ENCODE data around the gene CEP290. TPM values are rescaled to one million over a fixed set of nuclear protein-coding genes. Genes with fewer than 3 reads are reported as not detected.

Gene CEP290
- total and polyA plus RNA-seq, 2 experiments from 2014 or later, result 17.3 to 25.7 TPM

DNA sequence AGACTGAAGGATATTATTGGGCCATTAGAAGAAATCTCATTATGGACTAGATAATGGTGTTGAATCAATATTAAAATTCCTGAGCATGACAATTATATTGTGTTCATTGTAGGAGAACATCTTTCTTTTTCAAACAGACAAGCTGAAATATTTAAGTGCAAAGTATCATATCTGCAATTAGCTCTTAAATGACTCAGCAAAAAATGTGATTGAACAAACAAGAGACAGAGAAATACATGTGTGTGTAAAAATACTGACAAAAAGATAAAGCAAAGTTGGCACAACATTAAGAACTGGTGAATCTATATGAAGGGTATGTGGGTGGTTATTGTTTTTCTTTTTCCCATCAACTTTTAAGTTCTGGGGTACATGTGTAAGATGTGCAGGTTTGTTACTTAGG lies 9.5 kb downstream of the CEP290 start:
- H3F3A ChIP-seq (replicated peaks; ENCODE audit: low read depth), result no peaks in the 10 kb centered on the region
- H3K27me3 ChIP-seq (ENCODE audit: insufficient read depth), result no peaks in the 10 kb centered on the region
- H3K4me2 ChIP-seq, result no peak overlapping the region
- no peak overlapping the region for H2AFZ ChIP-seq
- H3K27ac ChIP-seq (ENCODE audit: low read depth), result no peak overlapping the region
- H4K20me1 ChIP-seq (replicated peaks; ENCODE audit: insufficient read depth), result no peaks in the 10 kb centered on the region
- no peaks in the 10 kb centered on the region for H3K4me1 ChIP-seq (ENCODE audit: insufficient read depth)
- H3K9me3 Mint-ChIP-seq, result no peaks in the 10 kb centered on the region
- no peaks in the 10 kb centered on the region for H3K27me3 Mint-ChIP-seq (ENCODE audit: insufficient read depth, low read depth, poor library complexity)
- no peak for DNase-seq (ENCODE audit: low spot score)
- no peak for TF ChIP-seq EZH2 (IDR thresholded peaks at IDR 0.05; ENCODE audit: low read depth, unreplicated experiment)
- TF ChIP-seq ZNF114 (CRISPR knock-in tag; IDR thresholded peaks at IDR 0.05), result no peak
- TF ChIP-seq, protein P1, sequence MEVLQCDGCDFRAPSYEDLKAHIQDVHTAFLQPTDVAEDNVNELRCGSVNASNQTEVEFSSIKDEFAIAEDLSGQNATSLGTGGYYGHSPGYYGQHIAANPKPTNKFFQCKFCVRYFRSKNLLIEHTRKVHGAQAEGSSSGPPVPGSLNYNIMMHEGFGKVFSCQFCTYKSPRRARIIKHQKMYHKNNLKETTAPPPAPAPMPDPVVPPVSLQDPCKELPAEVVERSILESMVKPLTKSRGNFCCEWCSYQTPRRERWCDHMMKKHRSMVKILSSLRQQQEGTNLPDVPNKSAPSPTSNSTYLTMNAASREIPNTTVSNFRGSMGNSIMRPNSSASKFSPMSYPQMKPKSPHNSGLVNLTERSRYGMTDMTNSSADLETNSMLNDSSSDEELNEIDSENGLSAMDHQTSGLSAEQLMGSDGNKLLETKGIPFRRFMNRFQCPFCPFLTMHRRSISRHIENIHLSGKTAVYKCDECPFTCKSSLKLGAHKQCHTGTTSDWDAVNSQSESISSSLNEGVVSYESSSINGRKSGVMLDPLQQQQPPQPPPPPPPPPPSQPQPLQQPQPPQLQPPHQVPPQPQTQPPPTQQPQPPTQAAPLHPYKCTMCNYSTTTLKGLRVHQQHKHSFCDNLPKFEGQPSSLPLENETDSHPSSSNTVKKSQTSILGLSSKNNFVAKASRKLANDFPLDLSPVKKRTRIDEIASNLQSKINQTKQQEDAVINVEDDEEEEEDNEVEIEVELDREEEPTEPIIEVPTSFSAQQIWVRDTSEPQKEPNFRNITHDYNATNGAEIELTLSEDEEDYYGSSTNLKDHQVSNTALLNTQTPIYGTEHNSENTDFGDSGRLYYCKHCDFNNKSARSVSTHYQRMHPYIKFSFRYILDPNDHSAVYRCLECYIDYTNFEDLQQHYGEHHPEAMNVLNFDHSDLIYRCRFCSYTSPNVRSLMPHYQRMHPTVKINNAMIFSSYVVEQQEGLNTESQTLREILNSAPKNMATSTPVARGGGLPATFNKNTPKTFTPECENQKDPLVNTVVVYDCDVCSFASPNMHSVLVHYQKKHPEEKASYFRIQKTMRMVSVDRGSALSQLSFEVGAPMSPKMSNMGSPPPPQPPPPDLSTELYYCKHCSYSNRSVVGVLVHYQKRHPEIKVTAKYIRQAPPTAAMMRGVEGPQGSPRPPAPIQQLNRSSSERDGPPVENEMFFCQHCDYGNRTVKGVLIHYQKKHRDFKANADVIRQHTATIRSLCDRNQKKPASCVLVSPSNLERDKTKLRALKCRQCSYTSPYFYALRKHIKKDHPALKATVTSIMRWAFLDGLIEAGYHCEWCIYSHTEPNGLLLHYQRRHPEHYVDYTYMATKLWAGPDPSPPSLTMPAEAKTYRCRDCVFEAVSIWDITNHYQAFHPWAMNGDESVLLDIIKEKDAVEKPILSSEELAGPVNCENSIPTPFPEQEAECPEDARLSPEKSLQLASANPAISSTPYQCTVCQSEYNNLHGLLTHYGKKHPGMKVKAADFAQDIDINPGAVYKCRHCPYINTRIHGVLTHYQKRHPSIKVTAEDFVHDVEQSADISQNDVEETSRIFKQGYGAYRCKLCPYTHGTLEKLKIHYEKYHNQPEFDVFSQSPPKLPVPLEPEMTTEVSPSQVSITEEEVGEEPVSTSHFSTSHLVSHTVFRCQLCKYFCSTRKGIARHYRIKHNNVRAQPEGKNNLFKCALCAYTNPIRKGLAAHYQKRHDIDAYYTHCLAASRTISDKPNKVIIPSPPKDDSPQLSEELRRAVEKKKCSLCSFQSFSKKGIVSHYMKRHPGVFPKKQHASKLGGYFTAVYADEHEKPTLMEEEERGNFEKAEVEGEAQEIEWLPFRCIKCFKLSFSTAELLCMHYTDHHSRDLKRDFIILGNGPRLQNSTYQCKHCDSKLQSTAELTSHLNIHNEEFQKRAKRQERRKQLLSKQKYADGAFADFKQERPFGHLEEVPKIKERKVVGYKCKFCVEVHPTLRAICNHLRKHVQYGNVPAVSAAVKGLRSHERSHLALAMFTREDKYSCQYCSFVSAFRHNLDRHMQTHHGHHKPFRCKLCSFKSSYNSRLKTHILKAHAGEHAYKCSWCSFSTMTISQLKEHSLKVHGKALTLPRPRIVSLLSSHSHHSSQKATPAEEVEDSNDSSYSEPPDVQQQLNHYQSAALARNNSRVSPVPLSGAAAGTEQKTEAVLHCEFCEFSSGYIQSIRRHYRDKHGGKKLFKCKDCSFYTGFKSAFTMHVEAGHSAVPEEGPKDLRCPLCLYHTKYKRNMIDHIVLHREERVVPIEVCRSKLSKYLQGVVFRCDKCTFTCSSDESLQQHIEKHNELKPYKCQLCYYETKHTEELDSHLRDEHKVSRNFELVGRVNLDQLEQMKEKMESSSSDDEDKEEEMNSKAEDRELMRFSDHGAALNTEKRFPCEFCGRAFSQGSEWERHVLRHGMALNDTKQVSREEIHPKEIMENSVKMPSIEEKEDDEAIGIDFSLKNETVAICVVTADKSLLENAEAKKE (CRISPR knock-in tag; IDR thresholded peaks at IDR 0.05), result no peak
- TF ChIP-seq EZH2phosphoT487 (IDR thresholded peaks at IDR 0.05; ENCODE audit: unreplicated experiment), result no peak
- no peak for TF ChIP-seq ZNF331 (CRISPR knock-in tag; IDR thresholded peaks at IDR 0.05; ENCODE audit: low read depth)
- TF ChIP-seq JUNB (IDR thresholded peaks at IDR 0.05; ENCODE audit: unreplicated experiment), result no peak
- TF ChIP-seq CREB1 (CRISPR knock-in tag; IDR thresholded peaks at IDR 0.05; ENCODE audit: low read depth), result no peak
- no peak for TF ChIP-seq STAT1 (IDR thresholded peaks at IDR 0.05; ENCODE audit: unreplicated experiment)
- TF ChIP-seq, protein P2, sequence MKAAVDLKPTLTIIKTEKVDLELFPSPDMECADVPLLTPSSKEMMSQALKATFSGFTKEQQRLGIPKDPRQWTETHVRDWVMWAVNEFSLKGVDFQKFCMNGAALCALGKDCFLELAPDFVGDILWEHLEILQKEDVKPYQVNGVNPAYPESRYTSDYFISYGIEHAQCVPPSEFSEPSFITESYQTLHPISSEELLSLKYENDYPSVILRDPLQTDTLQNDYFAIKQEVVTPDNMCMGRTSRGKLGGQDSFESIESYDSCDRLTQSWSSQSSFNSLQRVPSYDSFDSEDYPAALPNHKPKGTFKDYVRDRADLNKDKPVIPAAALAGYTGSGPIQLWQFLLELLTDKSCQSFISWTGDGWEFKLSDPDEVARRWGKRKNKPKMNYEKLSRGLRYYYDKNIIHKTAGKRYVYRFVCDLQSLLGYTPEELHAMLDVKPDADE (IDR thresholded peaks at IDR 0.05), result no peak
- H3K36me3 ChIP-seq (ENCODE audit: insufficient read depth), result no peaks in the 10 kb centered on the region
- peak overlapping the region; percentile 81 for H3K27ac Mint-ChIP-seq
- no peak overlapping the region for H3K4me3 ChIP-seq
- ATAC-seq, result no peak
- no peaks in the 10 kb centered on the region for H3K4me1 Mint-ChIP-seq
- no peaks in the 10 kb centered on the region for H3K9me2 ChIP-seq (ENCODE audit: insufficient read depth)
- H3K36me3 Mint-ChIP-seq (ENCODE audit: low read depth), result peaks cover 5% of the 10 kb centered on the region
- no peaks in the 10 kb centered on the region for H3K79me2 ChIP-seq (replicated peaks; ENCODE audit: insufficient read depth)
- H3K4me3 Mint-ChIP-seq, result no peak overlapping the region

All from GM23338 (cell line).